ENCODE data around the gene NOCT.

DNA sequence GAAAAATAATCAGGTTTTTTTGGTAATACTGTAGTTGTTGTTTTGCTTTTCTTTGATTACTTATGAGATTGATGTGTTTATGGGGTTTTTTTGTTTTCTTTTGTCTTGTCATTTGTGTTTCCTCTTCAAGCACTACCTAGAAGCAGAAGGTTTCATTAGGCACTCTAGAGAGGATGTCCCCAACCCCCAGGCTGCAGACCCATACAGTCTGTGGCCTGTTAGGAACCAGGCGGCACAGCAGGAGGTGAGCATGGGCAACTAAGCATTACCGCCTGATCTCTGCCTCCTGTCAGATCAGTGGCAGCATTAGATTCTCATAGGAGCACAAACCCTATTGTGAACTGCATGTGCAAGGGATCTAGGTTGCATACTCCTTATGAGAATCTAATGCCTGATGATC is 22.9 kb upstream of the NOCT start:
- TF ChIP-seq, protein P1, sequence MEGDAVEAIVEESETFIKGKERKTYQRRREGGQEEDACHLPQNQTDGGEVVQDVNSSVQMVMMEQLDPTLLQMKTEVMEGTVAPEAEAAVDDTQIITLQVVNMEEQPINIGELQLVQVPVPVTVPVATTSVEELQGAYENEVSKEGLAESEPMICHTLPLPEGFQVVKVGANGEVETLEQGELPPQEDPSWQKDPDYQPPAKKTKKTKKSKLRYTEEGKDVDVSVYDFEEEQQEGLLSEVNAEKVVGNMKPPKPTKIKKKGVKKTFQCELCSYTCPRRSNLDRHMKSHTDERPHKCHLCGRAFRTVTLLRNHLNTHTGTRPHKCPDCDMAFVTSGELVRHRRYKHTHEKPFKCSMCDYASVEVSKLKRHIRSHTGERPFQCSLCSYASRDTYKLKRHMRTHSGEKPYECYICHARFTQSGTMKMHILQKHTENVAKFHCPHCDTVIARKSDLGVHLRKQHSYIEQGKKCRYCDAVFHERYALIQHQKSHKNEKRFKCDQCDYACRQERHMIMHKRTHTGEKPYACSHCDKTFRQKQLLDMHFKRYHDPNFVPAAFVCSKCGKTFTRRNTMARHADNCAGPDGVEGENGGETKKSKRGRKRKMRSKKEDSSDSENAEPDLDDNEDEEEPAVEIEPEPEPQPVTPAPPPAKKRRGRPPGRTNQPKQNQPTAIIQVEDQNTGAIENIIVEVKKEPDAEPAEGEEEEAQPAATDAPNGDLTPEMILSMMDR (IDR thresholded peaks at IDR 0.05), result no peak
- TF ChIP-seq POLR2AphosphoS5 (IDR thresholded peaks at IDR 0.05) (no peak), POLR2A (IDR thresholded peaks at IDR 0.05) (no peak), EP300 (IDR thresholded peaks at IDR 0.05) (no peak)
